ENCODE results near the gene WDR55.
A peak's percentile ranks its signal among the peaks of the same experiment; 100 is the strongest.
"Not testable (repeated sequence)": the region's sequence is repeated elsewhere in the genome, so short reads cannot be mapped to it uniquely, and the experiment has no call there.

Gene WDR55

GRCh38 chr5:140664359-140665119 is at the start of gene WDR55:
Gene WDR55, plus strand, starts transcription at chr5:140664904. Its CDS starts 9 bp downstream, at chr5:140664913.
- TF ChIP-seq CTCF (conservative IDR thresholded peaks at IDR 0.05; ENCODE audit: low read depth, low read length) = no peak
- peak; percentile 88 for DNase-seq (ENCODE audit: low read depth)
- H3K4me3 ChIP-seq (ENCODE audit: low read depth, low read length) = peak within 1 kb of the TSS; percentile 96

- no peak for TF ChIP-seq CTCF (conservative IDR thresholded peaks at IDR 0.05; ENCODE audit: low read depth, low read length)
- DNase-seq (ENCODE audit: low read depth) = no peak
- H3K4me3 ChIP-seq (ENCODE audit: low read depth, low read length) = no peak overlapping the region
These were observed 42.4 kb upstream of the WDR55 start for GRCh38 chr5:140622301-140622700.

- H3K4me3 ChIP-seq (ENCODE audit: low read depth, low read length); DNase-seq (ENCODE audit: low read depth): not testable (repeated sequence)
These were observed 41.6 kb upstream of the WDR55 start for GRCh38 chr5:140623061-140623460.

- not testable (repeated sequence) for H3K4me3 ChIP-seq (ENCODE audit: low read depth, low read length); DNase-seq (ENCODE audit: low read depth)
These were observed 39.8 kb upstream of the WDR55 start for GRCh38 chr5:140624886-140625285.

GRCh38 chr5:140627972-140628371 is 36.7 kb upstream of the WDR55 start:
- no peak for DNase-seq (ENCODE audit: low read depth)
- H3K4me3 ChIP-seq (ENCODE audit: low read depth, low read length) = no peak overlapping the region
- TF ChIP-seq CTCF (conservative IDR thresholded peaks at IDR 0.05; ENCODE audit: low read depth, low read length) = no peak

- no peak overlapping the region for H3K4me3 ChIP-seq (ENCODE audit: low read depth, low read length)
- no peak for DNase-seq (ENCODE audit: low read depth)
- TF ChIP-seq CTCF (conservative IDR thresholded peaks at IDR 0.05; ENCODE audit: low read depth, low read length) = no peak
These were observed 36.0 kb upstream of the WDR55 start for GRCh38 chr5:140628711-140629110.

- no peak for TF ChIP-seq CTCF (conservative IDR thresholded peaks at IDR 0.05; ENCODE audit: low read depth, low read length)
- no peak overlapping the region for H3K4me3 ChIP-seq (ENCODE audit: low read depth, low read length)
- DNase-seq (ENCODE audit: low read depth) = no peak
These were observed 34.2 kb upstream of the WDR55 start for GRCh38 chr5:140630292-140631035.

- no peak for DNase-seq (ENCODE audit: low read depth)
- H3K4me3 ChIP-seq (ENCODE audit: low read depth, low read length) = no peak overlapping the region
- no peak for TF ChIP-seq CTCF (conservative IDR thresholded peaks at IDR 0.05; ENCODE audit: low read depth, low read length)
These were observed 33.7 kb upstream of the WDR55 start for GRCh38 chr5:140631036-140631417.
